ENCODE results near the gene UFSP1.
"Not testable (repeated sequence)": the region's sequence is repeated elsewhere in the genome, so short reads cannot be mapped to it uniquely, and the experiment has no call there.

UFSP1 gene

DNA sequence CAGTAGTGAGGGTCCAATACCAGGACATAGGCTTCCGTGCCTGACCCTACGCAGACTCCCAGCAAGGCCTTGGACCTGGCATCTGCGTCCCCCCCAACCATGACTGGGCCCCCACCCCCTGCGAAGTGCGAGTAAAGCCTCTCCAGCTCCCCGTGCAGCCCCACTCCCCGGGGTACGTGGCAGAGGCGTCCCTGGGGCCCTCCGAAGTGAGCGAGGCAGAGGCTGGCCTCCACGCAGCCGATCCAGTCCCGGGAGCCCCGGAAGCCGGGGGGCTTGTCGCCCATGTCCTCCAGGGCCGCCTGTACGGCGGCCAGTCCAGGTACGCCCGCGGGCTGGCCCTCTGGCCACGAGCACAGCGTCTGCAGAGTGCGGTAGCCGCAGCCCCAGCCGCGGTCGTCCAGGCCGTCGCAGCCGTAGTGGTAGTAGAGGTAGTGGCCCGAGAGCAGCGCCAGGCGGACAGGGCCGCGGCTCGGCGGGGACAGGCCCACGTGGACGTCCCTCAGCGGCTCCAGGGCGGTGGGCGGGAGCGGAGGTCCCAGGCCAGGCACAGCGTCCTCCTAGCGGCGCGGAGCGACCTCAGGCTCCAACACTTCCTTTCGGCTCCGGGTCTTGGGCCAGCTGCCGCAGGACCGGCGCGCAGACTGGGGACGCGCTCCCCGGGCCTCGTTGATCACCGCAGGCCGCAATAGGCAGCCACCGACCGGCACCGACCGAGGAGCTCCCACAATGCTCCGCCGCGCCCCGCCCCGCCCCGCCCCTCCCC is at the start of gene UFSP1:
UFSP1 (minus strand) TSS at position 728 of the 763 bp plus-strand sequence; CDS start at position 284, 444 bp downstream.
- DNase-seq = peak; percentile 76 to 82

DNA sequence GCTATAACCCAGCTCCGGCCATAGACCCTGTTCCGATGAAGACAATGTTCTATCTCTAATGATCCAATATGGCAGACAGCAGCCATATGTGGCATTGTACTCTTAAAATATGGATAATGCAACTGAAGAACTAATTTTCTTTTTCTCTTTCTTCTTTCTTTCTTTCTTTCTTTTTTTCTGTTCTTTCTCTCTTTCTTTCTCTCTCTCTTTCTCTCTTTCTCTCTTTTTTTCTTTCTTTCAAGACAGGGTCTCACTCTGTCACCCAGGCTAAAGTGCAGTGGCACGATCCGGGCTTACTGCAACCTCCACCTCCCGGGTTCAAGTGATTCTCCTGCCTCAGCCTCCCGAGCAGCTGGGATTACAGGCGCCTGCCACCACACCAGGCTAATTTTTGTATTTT is 46.7 kb upstream of the UFSP1 start:
- DNase-seq = not testable (repeated sequence)

DNA sequence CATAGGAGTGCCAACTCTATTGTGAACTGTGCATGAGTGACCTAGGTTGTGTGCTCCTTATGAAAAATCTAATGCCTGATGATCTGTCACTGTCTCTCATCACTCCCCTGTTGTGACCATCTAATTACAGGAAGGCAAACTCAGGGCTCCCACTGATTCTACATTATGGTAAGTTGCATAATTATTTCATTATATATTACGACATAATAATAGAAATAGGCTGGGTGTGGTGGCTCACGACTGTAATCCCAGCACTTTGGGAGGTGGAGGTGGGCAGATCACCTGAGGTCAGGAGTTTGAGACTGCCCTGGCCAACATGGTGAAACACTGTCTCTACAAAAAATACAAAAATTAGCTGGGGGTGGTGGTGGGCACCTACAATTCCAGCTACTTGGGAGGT is 45.9 kb upstream of the UFSP1 start:
- DNase-seq = not testable (repeated sequence)

DNA sequence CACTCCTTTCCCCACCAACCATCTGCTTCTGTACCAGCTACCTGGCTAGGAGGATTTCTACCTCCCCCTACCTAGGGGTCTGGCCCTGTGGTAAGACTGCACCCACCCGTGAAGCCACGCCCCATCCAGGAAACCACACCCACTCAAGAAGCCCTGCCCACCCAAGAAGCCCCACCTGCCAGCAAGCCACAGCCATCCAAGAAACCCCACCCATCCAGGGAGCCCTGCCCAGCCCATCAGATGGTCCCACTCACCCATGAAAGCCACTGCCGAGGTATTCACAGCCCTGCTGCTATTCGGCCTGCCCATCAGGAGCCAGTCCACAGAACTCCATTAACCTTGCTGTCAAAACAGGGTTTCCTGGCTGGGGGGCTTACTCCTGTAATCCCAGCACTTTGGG is 44.2 kb upstream of the UFSP1 start:
- no peak for DNase-seq

DNA sequence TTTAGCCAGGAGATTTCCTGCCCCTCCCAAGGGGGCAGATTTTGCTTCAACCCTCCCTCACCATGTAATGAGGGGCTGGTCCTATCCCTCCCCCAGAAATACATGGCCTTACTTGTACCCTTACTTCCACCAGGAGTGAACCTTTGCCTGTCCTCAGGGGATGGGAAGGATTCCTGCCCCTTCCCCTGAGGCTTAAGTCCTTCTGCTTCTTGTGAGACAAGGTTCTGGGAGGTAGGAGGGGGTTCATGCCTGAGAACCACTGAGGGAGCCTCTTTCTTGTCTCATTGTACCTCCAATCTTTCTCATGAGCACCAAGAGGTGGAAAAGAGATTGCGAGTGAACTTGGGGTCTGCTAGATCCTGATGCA is 40.3 kb upstream of the UFSP1 start:
- DNase-seq = no peak

DNA sequence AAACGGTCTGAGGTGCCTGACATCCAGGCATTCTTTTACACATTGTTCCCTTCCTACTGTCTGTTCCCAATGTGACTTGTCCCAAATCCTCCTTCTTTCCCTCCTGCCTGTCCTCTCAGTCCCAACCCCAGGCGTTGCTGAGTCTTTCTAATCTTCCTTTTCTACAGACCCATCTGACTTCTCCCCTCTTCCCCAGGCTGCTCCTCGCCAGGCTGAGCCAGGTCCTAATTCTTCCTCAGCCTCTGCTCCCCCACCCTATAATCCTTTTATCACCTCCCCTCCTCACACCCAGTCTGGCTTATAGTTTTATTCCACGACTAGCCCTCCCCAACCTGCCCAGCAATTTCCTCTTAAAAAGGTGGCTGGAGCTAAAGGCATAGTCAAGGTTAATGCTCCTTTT is 34.1 kb upstream of the UFSP1 start:
- DNase-seq = not testable (repeated sequence)

DNA sequence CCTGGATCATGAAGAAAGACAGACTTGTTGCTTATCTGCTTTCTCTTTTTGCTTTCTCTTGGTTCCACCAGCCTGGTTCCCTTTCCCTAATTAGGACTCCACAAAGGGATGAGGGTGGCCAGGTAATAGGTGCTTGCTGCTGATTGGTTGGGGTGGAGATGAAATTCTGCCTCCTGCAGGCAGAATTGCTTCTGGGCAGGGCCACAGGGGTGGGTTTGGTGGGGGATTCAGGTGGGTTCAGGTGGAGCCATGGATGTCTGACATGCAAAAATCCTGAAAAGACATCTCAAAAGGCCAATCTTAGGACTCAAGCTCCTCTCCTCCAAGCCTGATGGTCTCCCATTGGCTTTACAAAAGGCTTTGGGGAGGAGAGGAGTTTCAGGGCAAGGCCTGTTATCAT is 31.5 kb upstream of the UFSP1 start:
- no peak for DNase-seq

DNA sequence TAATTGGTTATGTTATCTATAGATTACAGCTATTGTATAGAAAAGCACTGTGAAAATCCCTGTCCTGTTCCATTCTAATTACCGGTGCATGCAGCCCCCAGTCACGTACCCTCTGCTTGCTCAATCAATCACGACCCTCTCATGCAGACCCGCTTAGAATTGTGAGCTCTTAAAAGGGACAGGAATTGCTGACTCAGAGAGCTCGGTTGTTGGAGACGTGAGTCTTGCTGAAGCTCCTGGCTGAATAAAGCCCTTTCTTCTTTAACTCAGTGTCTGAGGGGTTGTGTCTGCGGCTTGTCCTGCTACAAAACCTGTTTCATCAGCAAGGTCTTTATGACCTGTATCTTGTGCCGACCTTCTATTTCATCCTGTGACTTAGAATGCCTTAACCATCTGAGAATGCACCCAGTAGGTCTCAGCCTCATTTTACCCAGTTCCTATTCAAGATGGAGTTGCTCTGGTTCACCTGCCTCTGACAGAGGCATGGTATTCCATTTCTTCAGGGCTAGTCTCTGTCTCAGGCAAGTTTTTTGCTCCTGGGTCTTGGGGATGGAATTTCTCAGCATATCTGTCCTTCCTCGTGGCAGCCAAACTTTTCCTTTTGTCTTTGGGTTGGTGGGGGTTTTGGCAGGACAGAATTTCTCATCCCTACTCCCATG is 30.4 kb upstream of the UFSP1 start:
- DNase-seq = not testable (repeated sequence)

DNA sequence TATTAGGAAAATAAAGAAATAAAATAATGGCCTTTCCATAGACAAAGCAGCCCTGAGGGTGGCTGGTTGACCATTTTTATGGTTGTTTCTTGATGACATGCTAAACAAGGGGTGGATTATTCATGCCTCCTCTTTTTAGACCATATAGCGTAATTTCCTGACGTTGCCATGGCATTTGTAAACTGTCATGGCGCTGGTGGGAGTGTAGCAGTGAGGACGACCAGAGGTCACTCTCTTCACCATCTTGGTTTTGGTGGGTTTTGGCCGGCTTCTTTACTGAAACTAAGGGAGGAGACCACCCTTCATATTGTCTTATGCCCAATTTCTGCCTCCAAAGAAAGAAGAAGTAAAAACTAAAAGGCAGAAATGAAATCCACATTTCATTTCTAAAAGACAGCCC is 29.8 kb upstream of the UFSP1 start:
- not testable (repeated sequence) for DNase-seq

DNA sequence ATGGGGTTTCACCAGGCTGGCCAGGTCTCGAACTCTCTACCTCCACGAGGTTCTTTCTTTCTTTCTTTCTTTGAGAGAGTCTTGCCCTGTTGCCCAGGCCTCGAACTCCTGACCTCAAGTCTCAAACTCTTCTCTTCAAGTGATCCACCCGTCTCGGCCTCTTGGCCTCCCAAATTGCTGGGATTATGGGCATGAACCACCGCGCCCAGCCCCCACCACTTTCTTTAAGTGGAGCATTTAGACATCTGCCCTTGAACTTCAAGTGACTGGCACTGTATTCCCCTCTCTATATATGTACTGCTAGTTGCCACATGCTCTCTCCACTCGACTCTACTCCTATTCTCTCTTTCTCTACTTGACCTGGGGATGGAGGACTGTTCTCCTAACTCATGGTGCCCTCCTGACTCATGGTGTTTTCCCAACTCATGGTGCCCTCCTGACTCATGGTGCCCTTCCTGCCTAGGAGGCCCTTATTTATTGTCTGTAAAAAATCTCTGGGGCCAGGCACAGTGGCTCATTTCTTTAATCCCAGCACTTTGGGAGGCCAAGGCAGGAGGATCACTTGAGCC is 25.4 kb upstream of the UFSP1 start:
- DNase-seq = no peak

DNA sequence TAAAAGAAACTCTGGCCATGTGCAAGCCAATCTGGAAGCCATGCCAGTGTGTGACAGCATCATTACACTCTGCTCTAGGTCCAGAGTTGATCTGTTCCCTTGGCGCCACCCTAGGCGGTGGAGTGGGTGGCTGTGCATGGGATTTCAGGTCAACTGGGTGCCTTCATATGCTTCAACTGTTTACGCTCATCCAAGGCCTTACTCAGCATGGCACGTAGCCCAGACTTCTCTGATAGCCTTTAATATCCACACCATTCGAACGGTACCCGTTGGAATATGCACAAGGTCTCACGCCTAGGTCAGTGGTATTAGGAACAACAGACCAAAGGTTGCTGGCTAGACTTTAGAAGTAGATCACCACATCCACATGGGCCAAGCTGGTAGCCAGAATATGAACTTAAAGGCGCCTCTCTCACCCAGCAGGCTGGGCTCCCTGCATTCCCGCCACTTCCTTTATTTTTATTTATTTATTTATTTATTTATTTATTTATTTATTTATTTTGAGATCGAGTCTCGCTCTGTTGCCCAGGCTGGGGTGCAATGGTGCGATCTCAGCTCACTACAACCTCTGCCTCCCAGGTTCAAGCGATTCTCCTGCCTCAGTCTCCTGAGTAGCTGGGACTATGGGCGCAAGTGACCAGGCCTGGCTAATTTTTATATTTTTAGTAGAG is 24.8 kb upstream of the UFSP1 start:
- DNase-seq = no peak

DNA sequence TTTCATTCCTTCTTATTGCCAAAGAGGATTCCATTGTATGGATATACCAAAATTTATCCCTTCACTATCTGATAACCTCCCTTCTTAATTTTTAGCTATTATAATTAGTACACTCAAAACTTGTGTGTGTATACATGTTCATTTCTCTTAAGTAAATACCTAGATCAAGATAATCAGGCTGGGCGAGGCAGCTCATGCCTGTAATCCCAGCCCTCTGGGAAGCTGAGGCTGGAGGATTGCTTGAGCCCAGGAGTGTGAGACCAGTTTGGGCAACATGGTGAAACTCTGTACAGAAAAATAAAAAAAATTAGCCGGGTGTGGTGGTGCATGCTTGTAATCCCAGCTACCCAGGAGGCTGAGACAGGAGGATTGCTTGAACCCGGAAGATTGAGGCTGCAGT is 22.0 kb upstream of the UFSP1 start:
- no peak for DNase-seq

DNA sequence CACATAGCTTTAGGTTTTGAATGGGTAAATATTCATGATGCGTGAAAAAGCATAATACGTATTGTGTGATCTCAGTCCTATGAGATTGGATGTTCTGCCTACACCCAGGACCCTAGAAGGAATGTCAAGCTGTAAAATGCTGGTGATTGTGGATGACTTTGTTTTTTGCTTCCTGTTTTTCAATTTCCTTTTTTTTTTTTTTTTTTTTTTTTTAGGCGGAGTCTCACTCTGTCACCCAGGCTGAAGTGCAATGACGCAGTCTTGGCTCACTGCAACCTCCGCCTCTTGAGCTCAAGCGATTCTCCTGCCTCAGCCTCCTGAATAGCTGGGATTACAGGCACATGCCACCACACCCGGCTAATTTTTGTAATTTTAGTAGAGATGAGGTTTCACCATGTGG is 20.9 kb upstream of the UFSP1 start:
- DNase-seq = not testable (repeated sequence)

DNA sequence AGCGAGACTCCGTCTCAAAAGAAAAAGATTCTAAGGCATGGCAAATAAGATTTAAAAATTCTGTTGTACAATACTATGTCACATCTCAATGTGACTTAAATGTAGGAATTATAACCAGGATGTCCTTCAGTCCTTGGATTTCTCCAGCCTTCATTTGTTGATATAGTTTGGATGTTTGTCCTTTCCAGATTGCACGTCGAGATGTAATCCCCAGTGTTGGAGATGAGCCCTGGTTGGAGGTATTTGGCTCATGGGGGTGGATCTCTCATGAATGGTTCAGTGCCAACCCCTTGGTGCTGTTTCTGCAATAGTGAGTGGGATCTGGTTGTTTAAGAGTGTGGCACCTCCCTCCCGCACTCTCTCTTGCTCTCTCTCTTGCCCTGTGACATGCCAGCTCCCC is 19.0 kb upstream of the UFSP1 start:
- DNase-seq = no peak

DNA sequence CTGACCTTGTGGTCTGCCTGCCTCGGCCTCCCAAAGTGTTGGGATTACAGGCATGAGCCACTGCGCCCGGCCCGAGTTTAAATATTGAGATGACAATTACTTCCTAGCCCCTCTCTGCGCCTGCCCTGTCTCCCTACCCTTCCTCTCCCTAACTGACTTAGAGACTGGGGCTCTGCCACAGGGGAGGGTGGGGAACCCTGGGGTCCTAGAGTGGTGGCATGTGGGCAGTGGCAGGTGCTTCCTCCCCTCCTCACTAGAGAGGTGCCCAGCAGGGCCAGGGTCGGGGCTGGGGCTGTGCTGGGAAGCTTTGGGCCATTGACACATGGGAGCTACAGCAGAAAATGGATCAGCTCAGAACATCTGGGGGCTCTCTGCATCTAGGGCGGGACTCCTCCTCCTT is 13.1 kb upstream of the UFSP1 start:
- DNase-seq = no peak

DNA sequence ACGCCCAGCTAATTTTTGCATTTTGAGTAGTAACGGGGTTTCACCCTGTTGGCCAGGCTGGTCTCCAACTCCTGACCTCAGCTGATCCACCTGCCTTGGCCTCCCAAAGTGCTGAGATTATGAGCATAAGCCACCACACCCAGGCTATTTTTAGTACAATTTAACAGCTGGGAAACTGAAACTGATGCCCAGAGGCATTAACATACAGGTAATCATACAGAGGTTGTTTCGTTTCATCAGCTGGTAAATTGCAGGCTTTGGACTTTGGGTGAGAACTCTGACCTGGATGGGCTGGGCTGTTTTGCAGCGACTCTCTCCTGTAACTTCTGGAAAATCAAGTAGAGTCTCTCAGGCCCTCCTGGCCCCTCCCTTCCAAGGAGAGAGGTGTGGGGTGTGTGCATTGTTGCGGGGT is 12.4 kb upstream of the UFSP1 start:
- DNase-seq = no peak

DNA sequence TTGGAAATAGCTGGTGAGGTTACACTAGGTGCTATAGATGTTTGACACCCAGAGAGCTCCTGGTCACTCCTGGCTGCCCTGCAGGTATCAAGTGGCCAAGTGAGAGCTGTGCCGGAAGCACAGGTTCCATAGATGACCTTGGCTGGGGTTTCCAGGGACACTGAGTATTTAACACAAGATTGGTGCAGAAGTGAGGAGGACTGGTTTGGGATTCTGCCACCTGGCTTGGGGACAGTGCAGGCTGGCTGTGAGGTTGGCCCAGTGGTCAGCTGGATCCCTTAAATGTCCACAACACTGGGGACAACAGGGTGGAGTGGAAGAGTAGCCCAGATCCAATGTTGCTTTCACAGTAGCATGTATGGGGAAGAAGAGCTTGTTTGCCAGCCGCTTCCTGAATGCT is 11.5 kb upstream of the UFSP1 start:
- no peak for DNase-seq

DNA sequence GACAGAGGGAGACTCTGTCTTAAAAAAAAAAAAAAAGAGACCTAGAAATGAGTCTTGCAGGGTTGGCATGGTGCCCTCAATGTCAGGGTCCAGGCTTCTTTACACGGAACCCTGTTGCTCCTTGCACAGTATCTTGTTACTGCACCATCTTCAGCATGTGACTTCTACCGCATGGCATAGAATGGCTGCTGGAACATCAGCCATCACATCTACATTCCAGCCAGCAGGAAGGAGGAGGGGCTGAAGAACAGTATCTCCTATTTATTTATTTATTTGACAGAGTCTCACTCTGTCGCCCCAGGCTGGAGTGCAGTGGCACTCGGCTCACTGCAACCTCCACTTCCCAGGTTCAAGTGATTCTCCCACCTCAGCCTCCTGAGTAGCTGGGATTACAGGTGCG is 9.9 kb upstream of the UFSP1 start:
- DNase-seq = no peak

DNA sequence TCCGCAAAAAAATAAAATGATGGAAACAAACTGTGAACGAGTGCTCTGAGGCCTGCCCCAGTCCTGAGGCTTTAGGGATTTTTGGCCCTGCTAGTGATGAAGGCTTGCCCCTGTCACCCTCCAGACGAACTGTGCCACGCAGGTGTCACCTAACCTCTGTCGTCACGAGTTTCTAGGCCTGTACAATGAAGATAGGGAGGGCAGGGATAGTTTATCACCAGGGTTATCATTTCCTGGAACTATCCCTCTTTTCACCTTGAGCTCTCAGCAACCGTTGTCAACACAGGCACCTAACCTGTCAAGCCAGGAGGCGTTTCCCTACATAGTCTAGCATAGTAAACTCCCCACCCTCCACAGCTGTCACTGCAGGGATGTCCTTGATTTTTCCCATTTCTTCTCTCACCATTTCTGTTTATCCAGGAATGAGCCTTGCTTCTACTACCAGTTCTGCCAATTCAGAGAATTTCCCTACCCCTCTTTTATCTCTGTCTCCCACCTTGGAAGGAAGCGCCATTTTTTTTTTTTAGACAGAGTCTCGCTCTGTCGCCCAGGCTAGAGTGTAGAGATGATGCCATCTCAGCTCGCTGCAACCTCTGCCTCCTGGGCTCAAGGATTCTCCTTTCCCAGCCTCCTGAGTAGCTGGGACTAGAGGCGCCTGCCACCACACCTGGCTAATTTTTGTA is 8.4 kb upstream of the UFSP1 start:
- no peak for DNase-seq

DNA sequence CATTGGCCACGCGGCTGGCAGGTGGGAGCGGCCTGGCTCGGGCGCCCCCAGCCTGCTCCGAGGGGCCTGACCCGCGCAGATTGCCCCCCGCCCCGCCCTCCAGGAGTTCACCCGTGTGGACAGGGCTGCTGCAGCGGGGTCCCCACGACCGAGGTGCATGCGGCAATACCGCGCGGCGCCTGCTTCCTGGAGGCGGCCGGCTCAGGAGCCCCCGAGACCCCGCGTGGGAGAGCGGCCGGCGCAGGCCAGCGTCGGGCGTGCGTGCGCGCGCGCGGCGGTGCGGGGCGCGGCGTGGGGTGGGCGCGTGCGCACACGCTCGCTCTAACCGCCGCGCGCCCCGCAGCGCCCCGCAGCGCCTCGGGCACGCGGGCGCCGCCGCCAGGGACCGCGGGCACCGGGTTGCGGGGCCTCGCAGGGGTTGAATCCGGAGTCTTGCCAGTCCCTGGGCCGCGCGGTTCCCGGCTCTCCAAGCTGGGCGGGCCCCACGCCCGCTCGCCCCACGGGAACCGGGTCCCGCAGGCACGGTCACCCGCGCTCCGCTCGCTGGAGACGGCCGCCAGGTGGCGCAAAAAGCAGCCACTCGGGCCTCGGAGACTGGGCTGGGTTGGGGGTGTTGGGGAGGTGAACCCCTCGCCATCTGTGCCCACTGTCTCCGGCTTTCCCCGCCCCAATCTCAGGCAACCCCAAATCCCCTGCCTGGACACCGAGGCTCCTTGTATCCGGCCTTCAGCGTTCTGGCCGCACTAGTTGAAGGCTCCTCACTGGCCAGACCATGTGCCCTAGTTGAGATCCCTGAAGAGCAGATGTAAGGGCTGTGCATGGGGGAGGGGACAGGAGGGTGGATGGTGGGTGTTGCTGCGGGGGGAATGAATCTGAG is 7.5 kb upstream of the UFSP1 start:
- peak in 1 of 2 experiments; percentile 50 for DNase-seq

DNA sequence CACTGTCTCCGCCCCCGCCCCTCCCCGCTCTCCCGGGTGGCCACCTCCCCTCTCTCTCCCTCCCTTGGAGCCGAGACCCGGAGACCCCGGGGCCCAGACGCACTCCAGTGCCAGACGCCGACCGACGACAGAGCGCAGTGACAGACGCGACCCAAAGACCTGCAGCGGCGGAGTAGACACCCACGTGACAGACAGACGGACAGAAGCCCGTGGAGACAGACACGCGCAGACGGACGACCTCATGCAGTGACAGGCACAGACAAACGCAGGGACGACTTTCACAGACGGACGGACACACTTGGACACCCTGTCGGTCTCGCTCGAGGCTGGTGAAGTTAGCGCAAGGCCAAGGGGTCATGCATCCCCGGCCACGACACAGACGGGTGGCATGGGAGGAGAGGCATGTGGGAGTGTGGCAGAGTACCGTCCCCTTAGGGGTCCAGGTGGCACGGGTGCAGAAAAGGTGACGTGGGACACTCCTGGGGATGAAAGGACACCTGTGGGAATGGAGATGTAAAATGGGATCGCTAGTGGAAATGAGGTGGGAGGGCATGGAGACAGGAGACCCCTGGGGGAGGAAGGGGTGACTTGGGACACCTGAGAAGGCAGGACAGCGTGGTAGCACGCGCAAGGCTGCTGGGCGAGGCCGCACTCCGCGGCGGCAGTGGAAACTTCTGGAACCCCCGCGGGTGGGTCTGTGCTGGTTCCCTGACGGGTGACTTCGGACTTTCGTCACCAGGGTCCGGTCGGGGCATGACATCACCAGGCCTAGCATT is 6.6 kb upstream of the UFSP1 start:
- DNase-seq = peak in 1 of 2 experiments; percentile 69

DNA sequence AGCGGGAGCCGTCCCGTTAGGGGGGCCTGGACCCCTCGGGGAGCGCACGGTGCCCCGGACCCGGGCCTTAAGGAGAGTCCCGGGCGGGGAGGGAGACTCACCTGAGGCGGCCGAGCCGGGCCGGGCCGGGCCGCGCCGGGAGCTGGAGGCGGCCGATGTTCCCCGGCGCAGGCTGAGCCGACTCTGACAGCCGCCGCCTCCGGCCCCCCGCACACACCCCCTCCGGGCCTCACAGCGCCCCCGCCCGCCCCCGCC is 6.1 kb upstream of the UFSP1 start, which contains the start of gene ACHE:
ACHE (minus strand) TSS at position 188 of the 255 bp plus-strand sequence. CDS start 1,656 bp downstream, outside the sequence.
- peak in 1 of 2 experiments; percentile 69 for DNase-seq
